HepG2 (cell line): ENCODE data around the gene FBLL1. TPM values are rescaled to one million over a fixed set of nuclear protein-coding genes. Genes with fewer than 3 reads are reported as not detected.

Experiments used
- ATAC-seq: fragments of 200-7000 bp; cut with Tn5 transposase; 3 replicates; pipeline ENCODE4 v1.9.1; 2020; ENCODE audit warnings: mild to moderate bottlenecking, moderate library complexity
- BruUV-seq: library from RNA; stranded (reverse); fragments of 400-500 nt; replicated peaks from 2 replicates; lab custom pipeline; 2021; lab: Mats Ljungman, UMichigan
- CTCF ChIA-PET: fragments of 300-600 bp; formaldehyde crosslinking; extraction: SDS; loops from one replicate; lab custom pipeline; 2021; ENCODE audit warnings: low total read pairs, inconsistent platforms, low intra/inter-chr PET ratio; lab: Yijun Ruan, JAX
- POLR2A ChIA-PET: fragments of 350-600 bp; sonication (Branson Sonifier 250); formaldehyde crosslinking; loops from one replicate; lab custom pipeline; 2020; ENCODE audit warnings: antibody characterized with exemption, inconsistent platforms; lab: Yijun Ruan, JAX
- DNase-seq: peaks from one replicate; pipeline ENCODE4 v3.0.0-alpha.2; 2015; ENCODE audit warnings: low spot score
- FAIRE-seq: peaks from 3 replicates; lab custom pipeline; 2011; peaks lifted over from hg19 to GRCh38; lab: Jason Lieb, UNC
- H2AFZ ChIP-seq: one replicate; pipeline ENCODE4 v1.6.1; 2011; ENCODE audit warnings: low read length, inconsistent platforms
- H3K27ac ChIP-seq: fragments of 300-600 bp; 3 replicates; pipeline ENCODE4 v1.8.0; 2011; ENCODE audit warnings: mixed run types, mild to moderate bottlenecking, mixed read lengths, low read length, inconsistent platforms; ENCODE audit not compliant: insufficient read depth; ENCODE audit errors: extremely low read length
- H3K27me3 ChIP-seq, 2 experiments: fragments of 200-600 bp in 1 of 2; 2 replicates in 1 of 2; 3 replicates in 1 of 2; pipeline versions ENCODE4 v1.6.0 to v1.8.0; 2011; ENCODE audit warnings: low read length in 2 of 2, mild to moderate bottlenecking in 2 of 2, moderate library complexity in 2 of 2, inconsistent platforms in 1 of 2; ENCODE audit not compliant: insufficient read depth in 2 of 2, control insufficient read depth in 1 of 2
- H3K36me3 ChIP-seq, 2 experiments: fragments of 200-600 bp in 1 of 2; replicated peaks in 1 of 2; 2 replicates in 1 of 2; 3 replicates in 1 of 2; pipeline versions ENCODE4 v1.5.1 to v1.8.0; 2011; ENCODE audit warnings: low read length in 2 of 2, inconsistent platforms in 1 of 2; ENCODE audit not compliant: insufficient read depth in 2 of 2, control insufficient read depth in 1 of 2
- H3K4me1 ChIP-seq: 2 replicates; pipeline ENCODE4 v1.5.1; 2012; ENCODE audit warnings: low read length, inconsistent platforms; ENCODE audit not compliant: insufficient read depth
- H3K4me2 ChIP-seq: 2 replicates; pipeline ENCODE4 v1.6.0; 2011; ENCODE audit warnings: low read depth, low read length, inconsistent platforms
- H3K4me3 ChIP-seq, 3 experiments: fragments of 200-600 bp in 1 of 3; sonication (generic), shearing (Covaris generic) in 1 of 3; replicated peaks in 1 of 3; 2 replicates each; pipeline ENCODE4 v1.5.1; 2011 to 2016; ENCODE audit warnings: low read length in 3 of 3, inconsistent platforms in 2 of 3, low read depth in 2 of 3, mild to moderate bottlenecking in 2 of 3, control low read depth in 1 of 3, mixed read lengths in 1 of 3; ENCODE audit not compliant: insufficient read depth in 1 of 3
- H3K79me2 ChIP-seq: one replicate; pipeline ENCODE4 v1.6.1; 2011; ENCODE audit warnings: low read length, inconsistent platforms; ENCODE audit not compliant: insufficient read depth
- H3K9ac ChIP-seq: 2 replicates; pipeline ENCODE4 v1.6.0; 2011; ENCODE audit warnings: mild to moderate bottlenecking, low read depth, low read length, inconsistent platforms; ENCODE audit not compliant: insufficient read depth
- H3K9me3 ChIP-seq: 2 replicates; pipeline ENCODE4 v1.5.1; 2012; ENCODE audit warnings: mild to moderate bottlenecking, low read length
- H4K20me1 ChIP-seq: 2 replicates; pipeline ENCODE4 v1.6.0; 2011; ENCODE audit warnings: inconsistent platforms, mild to moderate bottlenecking, low read length, moderate library complexity; ENCODE audit not compliant: insufficient read depth
- CSRNP2 ChIP-seq: sonication (generic); formaldehyde crosslinking; conservative IDR thresholded peaks from 2 replicates; pipeline ENCODE4 v1.8.0; 2022; ENCODE audit warnings: low read depth, missing genetic modification reagents
- HOXA5 ChIP-seq: sonication (generic); formaldehyde crosslinking; IDR thresholded peaks from 2 replicates; pipeline ENCODE4 v1.4.0; 2020; ENCODE audit warnings: missing genetic modification reagents
- MLLT10 ChIP-seq: sonication (generic); formaldehyde crosslinking; IDR thresholded peaks from 2 replicates; pipeline ENCODE4 v1.4.0; 2020; ENCODE audit warnings: missing genetic modification reagents
- POLR2AphosphoS5 ChIP-seq: IDR thresholded peaks from 2 replicates; pipeline ENCODE4 v1.6.1; 2012; ENCODE audit warnings: low read depth, low read length
- RBAK ChIP-seq: sonication (generic); formaldehyde crosslinking; IDR thresholded peaks from 2 replicates; pipeline ENCODE4 v1.5.1; 2020; ENCODE audit warnings: mild to moderate bottlenecking, missing genetic modification reagents
- SRSF9 ChIP-seq: fragments of 200-400 bp; formaldehyde crosslinking; IDR thresholded peaks from 2 replicates; pipeline ENCODE4 v1.6.1; 2018; ENCODE audit warnings: borderline replicate concordance, mild to moderate bottlenecking, low read depth, low read length; ENCODE audit not compliant: insufficient read depth, poor library complexity, severe bottlenecking
- TEAD2 ChIP-seq: sonication (generic); formaldehyde crosslinking; IDR thresholded peaks from 2 replicates; pipeline ENCODE4 v1.9.0; 2021; ENCODE audit warnings: missing genetic modification reagents
- ZNF513 ChIP-seq: sonication (generic); formaldehyde crosslinking; conservative IDR thresholded peaks from 2 replicates; pipeline ENCODE4 v1.5.0; 2020; ENCODE audit warnings: missing genetic modification reagents
- ZNF605 ChIP-seq: sonication (generic); formaldehyde crosslinking; IDR thresholded peaks from 2 replicates; pipeline ENCODE4 v1.8.0; 2022; ENCODE audit warnings: mild to moderate bottlenecking, missing genetic modification reagents
- ZNF616 ChIP-seq: sonication (generic); formaldehyde crosslinking; IDR thresholded peaks from 2 replicates; pipeline ENCODE4 v1.5.0; 2020; ENCODE audit warnings: low read depth, mild to moderate bottlenecking, missing genetic modification reagents
- ZNF660 ChIP-seq: sonication (generic); formaldehyde crosslinking; IDR thresholded peaks from 2 replicates; pipeline ENCODE4 v1.5.1; 2020; ENCODE audit warnings: mild to moderate bottlenecking, low read depth, missing genetic modification reagents, borderline replicate concordance
- ZNF710 ChIP-seq: sonication (generic); formaldehyde crosslinking; IDR thresholded peaks from 2 replicates; pipeline ENCODE4 v1.5.0; 2020; ENCODE audit warnings: mild to moderate bottlenecking, missing genetic modification reagents, borderline replicate concordance
- ZNF713 ChIP-seq: sonication (generic); formaldehyde crosslinking; IDR thresholded peaks from 2 replicates; pipeline ENCODE4 v1.4.0; 2020; ENCODE audit warnings: mild to moderate bottlenecking, missing genetic modification reagents
- ZNF800 ChIP-seq: sonication (generic); formaldehyde crosslinking; IDR thresholded peaks from 2 replicates; pipeline ENCODE4 v1.4.0; 2020; ENCODE audit warnings: missing genetic modification reagents
- WGBS: methylation state at CpG from one replicate; pipeline ENCODE4 v1.1.6; 2017; ENCODE audit warnings: low lambda C conversion rate; 5-methylcytosine and 5-hydroxymethylcytosine counted together
- in situ Hi-C: cut with HindIII; loops from 2 replicates; pipeline ENCODE4 v1.10.0; 2017; ENCODE audit warnings: low pct_unique_long_range_greater_than_20kb; ENCODE audit not compliant: extremely low pct_ligation_motif_present
- intact Hi-C: fragments of 100-400 bp; cut with micrococcal nuclease; formaldehyde crosslinking; loops from one replicate; pipeline ENCODE4 v1.10.0; 2022; ENCODE audit not compliant: unreplicated experiment
- polyA plus RNA-seq, 8 experiments: library from polyadenylated mRNA; depleted of rRNA in 3 of 8; stranded (reverse) in 7 of 8; unstranded in 1 of 8; fragments of >200 nt; fragmentation: Illumina TruSeq in 4 of 8; extraction: Trizol in 4 of 8; gene quantifications; 2 replicates each; pipeline versions ENCODE4 v1.2.1 to v1.2.3, GENCODE V29; 2011 to 2016; ENCODE audit warnings: low read depth in 4 of 8, missing spikeins in 1 of 8, mixed read lengths in 1 of 8; ENCODE audit not compliant: insufficient read depth in 1 of 8
- total RNA-seq, 5 experiments: library from RNA; depleted of rRNA; stranded (reverse); fragments of >200 nt; fragmentation: Illumina TruSeq; extraction: Trizol; gene quantifications; 2 replicates each; pipeline ENCODE4 v1.2.3, GENCODE V29; 2016; ENCODE audit warnings: low read depth in 1 of 5

The FBLL1 gene
- total and polyA plus RNA-seq, 2 of the 13 experiments (the other 11 are each of a cell fraction or from before 2014, with no cell fraction given) = 0.17 to 0.18 TPM

GRCh38 chr5:168480601-168481000, 48.5 kb upstream of the FBLL1 start:
- intact Hi-C loops = loop anchor here (10.0 kb wide), 1 partner anchor 94 kb away; the partner anchor contains the start of gene PANK3
- no peak for TF ChIP-seq ZNF713 (CRISPR knock-in tag)
- no peak for TF ChIP-seq RBAK (CRISPR knock-in tag)
- TF ChIP-seq ZNF605 = no peak
- TF ChIP-seq ZNF616 = no peak
- no peak for TF ChIP-seq SRSF9
- TF ChIP-seq ZNF660 (CRISPR knock-in tag) = no peak
- TF ChIP-seq CSRNP2 = no peak
- no peak for TF ChIP-seq ZNF800 (CRISPR knock-in tag)
- TF ChIP-seq MLLT10 (CRISPR knock-in tag) = no peak
- TF ChIP-seq ZNF710 = no peak
- TF ChIP-seq ZNF513 (CRISPR knock-in tag) = no peak
- no peak for TF ChIP-seq TEAD2 (CRISPR knock-in tag)
- TF ChIP-seq HOXA5 = no peak
- TF ChIP-seq POLR2AphosphoS5 = no peak

More at GRCh38 chr5:168480601-168481000, 48.5 kb upstream of the FBLL1 start:
- FAIRE-seq (no peak), DNase-seq (no peak), ATAC-seq (no peak)
- Histone ChIP-seq H3K4me2 (no peak overlapping the region), H3K79me2 (no peaks in the 10 kb centered on the region), H3K36me3 (no peaks in the 10 kb centered on the region), H3K27ac (no peak overlapping the region), H3K4me1 (peaks cover 19% of the 10 kb centered on the region), H4K20me1 (no peaks in the 10 kb centered on the region), H3K4me3 (no peak overlapping the region), H2AFZ (no peak overlapping the region), H3K9ac (no peak overlapping the region), H3K27me3 (no peaks in the 10 kb centered on the region), H3K9me3 (no peaks in the 10 kb centered on the region)
- in situ Hi-C loops = loop anchor here (10.0 kb wide), 1 partner anchor 216 kb away; no protein-coding TSS in a partner anchor
- ChIA-PET CTCF (no interaction called here), POLR2A (no interaction called here)
- WGBS = 91% methylated on average over 3 of the region's 3 CpGs
- no TSS peak for BruUV-seq
